GM03348 (cell line): ENCODE data around the gene RNASE9.
"Not testable (repeated sequence)": the region's sequence is repeated elsewhere in the genome, so short reads cannot be mapped to it uniquely, and the experiment has no call there.

Experiments used
- DNase-seq: peaks from one replicate; pipeline ENCODE4 v3.0.0; 2012; ENCODE audit warnings: low spot score

Gene RNASE9

GRCh38 chr14:20516921-20517320, 43.9 kb downstream of the RNASE9 start:
- peak; percentile 11 for DNase-seq

DNA sequence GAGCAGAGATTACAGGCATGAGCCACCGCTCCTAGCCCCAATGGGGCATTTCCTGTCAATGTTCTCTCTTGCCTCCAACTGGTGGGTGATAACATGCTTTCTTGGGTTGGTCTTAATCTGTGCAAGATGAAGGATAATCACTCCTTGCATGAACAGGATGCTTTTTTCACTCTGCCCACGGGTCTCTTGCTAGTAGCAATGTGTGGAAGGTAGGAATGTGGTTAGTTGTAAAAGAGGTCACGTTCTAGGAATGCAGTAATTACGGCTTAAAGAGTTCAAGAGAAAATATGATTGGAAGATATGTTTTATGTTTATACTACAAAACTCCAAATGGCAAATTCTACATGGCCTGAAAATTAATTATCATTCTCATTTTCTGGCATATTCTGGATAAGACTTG, 45.0 kb downstream of the RNASE9 start:
- no peak for DNase-seq

GRCh38 chr14:20512177-20512905, 48.5 kb downstream of the RNASE9 start:
- no peak for DNase-seq

DNA sequence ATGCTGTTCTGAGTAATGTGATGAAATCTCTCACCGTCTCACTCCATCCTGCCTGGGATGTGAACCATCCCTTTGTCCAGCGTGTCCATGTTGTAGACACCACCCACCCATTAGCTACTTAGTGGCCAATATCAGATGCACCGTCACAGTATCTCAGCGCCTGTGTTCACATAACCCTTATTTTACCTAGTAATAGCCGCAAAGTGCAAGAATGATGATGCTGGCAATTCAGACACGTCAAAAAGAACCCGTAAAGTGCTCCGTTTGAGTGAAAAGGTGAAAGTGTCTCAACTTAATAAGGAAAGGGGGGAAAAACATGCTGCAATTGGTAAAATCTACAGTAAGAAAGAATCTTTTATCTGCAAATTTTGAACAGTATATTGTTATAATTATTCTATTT, 52.5 kb downstream of the RNASE9 start:
- DNase-seq = no peak

GRCh38 chr14:20507537-20507936, 53.3 kb downstream of the RNASE9 start:
- not testable (repeated sequence) for DNase-seq

- DNase-seq = not testable (repeated sequence)
These were observed 54.1 kb downstream of the RNASE9 start for GRCh38 chr14:20506752-20507151.

GRCh38 chr14:20506276-20506675, 54.6 kb downstream of the RNASE9 start:
- DNase-seq = not testable (repeated sequence)
